IMR-90 (cell line): ENCODE results near the gene OGFOD2. TPM values are rescaled to one million over a fixed set of nuclear protein-coding genes. Genes with fewer than 3 reads are reported as not detected.
A peak's percentile ranks its signal among the peaks of the same experiment; 100 is the strongest.

ENCODE experiments used
- CHD1 ChIP-seq: IDR thresholded peaks from 2 replicates; pipeline ENCODE4 v1.6.1; 2012; ENCODE audit warnings: low read depth, low read length, improper control_type of control experiment
- POLR2A ChIP-seq: IDR thresholded peaks from 2 replicates; pipeline ENCODE4 v1.6.1; 2012; ENCODE audit warnings: mild to moderate bottlenecking, low read depth, low read length
- RAD21 ChIP-seq: IDR thresholded peaks from 2 replicates; pipeline ENCODE4 v1.6.1; 2012; ENCODE audit warnings: low read length, improper control_type of control experiment
- RFX5 ChIP-seq: IDR thresholded peaks from 2 replicates; pipeline ENCODE4 v1.8.0; 2012; ENCODE audit warnings: low read depth, mild to moderate bottlenecking, low read length, moderate library complexity
- polyA plus RNA-seq, 3 experiments: library from polyadenylated mRNA; depleted of rRNA; stranded (reverse); fragments of >200 nt; gene quantifications; 2 replicates each; pipeline ENCODE4 v1.2.3, GENCODE V29; 2012; ENCODE audit warnings: low replicate concordance in 1 of 3
- total RNA-seq: library from RNA; depleted of rRNA; stranded (reverse); fragments of >200 nt; gene quantifications from 2 replicates; pipeline ENCODE4 v1.2.3, GENCODE V29; 2012
- TF ChIP-seq, protein P1 (sequence below): fragments of 150-350 bp; IDR thresholded peaks from 2 replicates; pipeline ENCODE4 v1.6.1; 2016; ENCODE audit warnings: low read depth, mild to moderate bottlenecking, low read length, moderate library complexity, borderline replicate concordance

The OGFOD2 gene
- total and polyA plus RNA-seq, 2 of the 4 experiments (the other 2 are of a cell fraction) = 4.3 to 18.2 TPM

DNA sequence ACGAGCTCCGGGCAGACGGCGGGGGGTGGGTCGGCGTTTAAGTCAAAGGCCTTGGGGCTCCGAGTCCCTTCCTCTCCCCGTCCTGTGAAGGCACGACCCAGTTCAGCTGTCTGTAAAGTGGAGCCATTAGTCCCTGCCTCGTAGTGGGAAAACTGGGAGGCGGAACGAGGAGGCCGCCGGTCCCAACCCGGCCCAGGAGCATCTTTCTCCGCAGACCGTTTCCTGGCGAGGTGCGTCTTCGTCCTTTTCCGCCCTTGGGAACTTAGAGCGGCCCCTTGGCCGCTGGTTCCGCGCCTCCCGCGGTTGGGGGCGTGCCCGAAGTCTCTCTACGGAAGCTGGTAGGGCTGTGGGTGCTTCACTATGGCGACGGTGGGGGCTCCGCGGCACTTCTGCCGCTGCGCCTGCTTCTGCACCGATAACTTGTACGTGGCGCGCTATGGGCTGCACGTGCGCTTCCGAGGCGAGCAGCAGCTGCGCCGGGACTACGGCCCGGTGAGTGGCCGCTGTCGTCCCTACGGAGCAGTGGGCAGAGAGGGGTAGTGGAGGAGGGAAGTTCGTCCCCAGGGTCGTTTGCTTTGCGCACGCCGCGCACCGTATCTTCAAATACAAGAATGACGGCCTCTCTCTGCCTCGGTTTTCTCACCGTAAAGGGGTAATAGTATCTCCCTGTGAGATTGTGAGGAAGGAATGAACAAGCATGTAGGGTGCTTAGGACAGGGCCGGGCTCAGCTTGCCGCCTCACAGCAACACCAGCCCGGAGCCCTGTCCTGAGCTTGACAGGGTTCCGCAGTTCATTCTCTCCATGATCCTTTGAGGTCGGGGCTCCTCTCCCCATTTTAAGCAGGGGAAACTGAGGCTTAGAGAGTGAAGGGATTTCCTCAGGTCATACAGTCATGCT lies at the start of gene OGFOD2 (continued):
- TF ChIP-seq CHD1 = no peak
- TF ChIP-seq POLR2A = peak; percentile 61
- 0 out of 2 replicates have a peak, but pooled peaks have one; percentile 16 for TF ChIP-seq RFX5
- TF ChIP-seq, protein P1, sequence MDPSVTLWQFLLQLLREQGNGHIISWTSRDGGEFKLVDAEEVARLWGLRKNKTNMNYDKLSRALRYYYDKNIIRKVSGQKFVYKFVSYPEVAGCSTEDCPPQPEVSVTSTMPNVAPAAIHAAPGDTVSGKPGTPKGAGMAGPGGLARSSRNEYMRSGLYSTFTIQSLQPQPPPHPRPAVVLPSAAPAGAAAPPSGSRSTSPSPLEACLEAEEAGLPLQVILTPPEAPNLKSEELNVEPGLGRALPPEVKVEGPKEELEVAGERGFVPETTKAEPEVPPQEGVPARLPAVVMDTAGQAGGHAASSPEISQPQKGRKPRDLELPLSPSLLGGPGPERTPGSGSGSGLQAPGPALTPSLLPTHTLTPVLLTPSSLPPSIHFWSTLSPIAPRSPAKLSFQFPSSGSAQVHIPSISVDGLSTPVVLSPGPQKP = no peak
- TF ChIP-seq RAD21 = no peak
